ENCODE results near the gene INO80.

The INO80 gene

DNA sequence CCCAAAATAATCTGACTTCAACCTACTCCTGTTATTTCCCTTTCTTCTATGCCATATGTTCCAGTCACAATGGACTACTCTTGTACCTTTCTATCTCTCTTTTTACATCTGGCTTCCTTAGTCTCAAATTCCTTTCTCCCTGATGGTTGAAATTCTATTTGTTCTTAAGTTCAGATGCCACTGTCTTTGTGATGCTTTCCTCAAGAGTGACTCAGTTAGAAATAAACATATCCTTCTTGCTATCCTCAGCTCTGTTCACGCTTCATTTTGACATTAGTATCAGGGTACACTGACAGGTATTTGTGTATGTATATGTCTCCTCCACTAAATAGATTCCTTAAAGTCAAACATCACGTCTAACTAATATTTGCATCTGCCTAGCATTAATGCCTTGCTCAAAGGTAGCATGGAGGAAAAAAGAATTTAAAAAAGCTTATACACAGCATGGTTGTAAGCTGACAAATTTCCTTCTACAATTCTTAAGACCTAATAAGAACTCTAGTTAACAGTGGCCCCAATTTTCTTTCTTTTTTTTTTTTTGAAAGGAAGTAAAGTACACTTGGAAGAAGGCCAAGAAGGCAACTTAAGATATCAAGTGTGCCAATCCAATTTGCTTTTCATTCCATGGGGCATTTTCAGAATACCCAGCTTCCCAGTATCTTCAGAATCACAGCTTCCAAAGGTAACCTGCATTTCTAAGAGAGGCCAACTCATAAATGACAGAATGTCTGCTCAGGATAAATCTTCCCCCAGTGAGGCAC lies 104.8 kb downstream of the INO80 start:
- H3K27me3 ChIP-seq (ENCODE audit: control insufficient read depth in 2 of 2, insufficient read depth in 2 of 2, low read length in 2 of 2), result no peaks in the 10 kb centered on the region
- H3K27ac ChIP-seq (ENCODE audit: low read depth in 2 of 2, low read length in 2 of 2), result no peak overlapping the region

DNA sequence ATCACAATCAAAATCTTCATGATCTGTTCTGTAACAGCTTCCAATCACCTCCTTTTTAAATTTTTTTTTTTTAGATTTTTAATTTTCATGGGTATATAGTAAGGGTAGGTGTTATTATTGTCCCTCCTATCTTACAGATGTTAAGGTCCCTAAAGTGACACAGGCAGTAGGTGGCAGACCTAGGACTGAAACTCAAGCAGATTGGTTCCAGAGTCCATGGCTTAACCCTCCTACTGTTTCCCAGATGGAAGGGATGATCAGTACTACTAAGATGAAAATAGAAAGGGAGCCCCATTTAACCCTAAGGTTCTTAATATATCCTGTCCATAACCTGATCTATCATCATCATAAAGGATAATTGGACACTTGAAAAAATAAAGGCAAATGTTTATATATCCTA lies 105.7 kb downstream of the INO80 start:
- H3K4me3 ChIP-seq (ENCODE audit: low read length in 2 of 2), result no peak overlapping the region
- H3K27ac ChIP-seq (ENCODE audit: low read depth in 2 of 2, low read length in 2 of 2), result no peak overlapping the region
- H3K4me1 ChIP-seq (ENCODE audit: control insufficient read depth in 2 of 2, insufficient read depth in 2 of 2, low read length in 2 of 2), result no peaks in the 10 kb centered on the region
- no peaks in the 10 kb centered on the region for H3K9me3 ChIP-seq (ENCODE audit: control insufficient read depth in 2 of 2, low read length in 2 of 2)
- H3K9ac ChIP-seq (ENCODE audit: low read depth in 1 of 2, low read length in 2 of 2), result no peak overlapping the region
- H3K27me3 ChIP-seq (ENCODE audit: control insufficient read depth in 2 of 2, insufficient read depth in 2 of 2, low read length in 2 of 2), result no peaks in the 10 kb centered on the region
- peaks cover 8 to 14% of the 10 kb centered on the region in 2 donors for H3K36me3 ChIP-seq (ENCODE audit: control insufficient read depth in 2 of 2, insufficient read depth in 2 of 2, low read length in 2 of 2)

More for the DNA sequence above, 104.8 kb downstream of the INO80 start:
- Histone ChIP-seq H3K9me3 (ENCODE audit: control insufficient read depth in 2 of 2, low read length in 2 of 2) (no peaks in the 10 kb centered on the region), H3K36me3 (ENCODE audit: control insufficient read depth in 2 of 2, insufficient read depth in 2 of 2, low read length in 2 of 2) (peaks cover 8 to 19% of the 10 kb centered on the region in 2 donors), H3K4me3 (ENCODE audit: low read length in 2 of 2) (no peak overlapping the region), H3K4me1 (ENCODE audit: control insufficient read depth in 2 of 2, insufficient read depth in 2 of 2, low read length in 2 of 2) (no peaks in the 10 kb centered on the region), H3K9ac (ENCODE audit: low read depth in 1 of 2, low read length in 2 of 2) (no peak overlapping the region)

- H3K4me1 ChIP-seq (ENCODE audit: control insufficient read depth in 2 of 2, insufficient read depth in 2 of 2, low read length in 2 of 2), result peaks cover 0 to 5% of the 10 kb centered on the region in 2 donors
- H3K27ac ChIP-seq (ENCODE audit: low read depth in 2 of 2, low read length in 2 of 2), result no peak overlapping the region
Measured at GRCh38 chr15:41006479-41006878, 109.6 kb downstream of the INO80 start.

GRCh38 chr15:41004490-41004889 lies 111.6 kb downstream of the INO80 start:
- peaks cover 6 to 10% of the 10 kb centered on the region in 2 donors for H3K4me1 ChIP-seq (ENCODE audit: control insufficient read depth in 2 of 2, insufficient read depth in 2 of 2, low read length in 2 of 2)
- H3K9me3 ChIP-seq (ENCODE audit: control insufficient read depth in 2 of 2, low read length in 2 of 2), result no peaks in the 10 kb centered on the region
- peaks cover 6 to 24% of the 10 kb centered on the region in 2 donors for H3K36me3 ChIP-seq (ENCODE audit: control insufficient read depth in 2 of 2, insufficient read depth in 2 of 2, low read length in 2 of 2)

More at GRCh38 chr15:41006479-41006878, 109.6 kb downstream of the INO80 start:
- Histone ChIP-seq H3K9ac (ENCODE audit: low read depth in 1 of 2, low read length in 2 of 2) (no peak overlapping the region), H3K27me3 (ENCODE audit: control insufficient read depth in 2 of 2, insufficient read depth in 2 of 2, low read length in 2 of 2) (no peaks in the 10 kb centered on the region), H3K36me3 (ENCODE audit: control insufficient read depth in 2 of 2, insufficient read depth in 2 of 2, low read length in 2 of 2) (peaks cover 9 to 14% of the 10 kb centered on the region in 2 donors), H3K9me3 (ENCODE audit: control insufficient read depth in 2 of 2, low read length in 2 of 2) (no peaks in the 10 kb centered on the region), H3K4me3 (ENCODE audit: low read length in 2 of 2) (no peak overlapping the region)

GRCh38 chr15:41001524-41002214 lies 114.4 kb downstream of the INO80 start:
- Histone ChIP-seq H3K27ac (ENCODE audit: low read depth in 2 of 2, low read length in 2 of 2) (peak overlapping the region; percentile 61 to 62), H3K27me3 (ENCODE audit: control insufficient read depth in 2 of 2, insufficient read depth in 2 of 2, low read length in 2 of 2) (no peaks in the 10 kb centered on the region), H3K9ac (ENCODE audit: low read depth in 1 of 2, low read length in 2 of 2) (peak overlapping the region in 1 of 2 donors; percentile 3), H3K4me3 (ENCODE audit: low read length in 2 of 2) (no peak overlapping the region), H3K4me1 (ENCODE audit: control insufficient read depth in 2 of 2, insufficient read depth in 2 of 2, low read length in 2 of 2) (peaks cover 6 to 10% of the 10 kb centered on the region in 2 donors), H3K36me3 (ENCODE audit: control insufficient read depth in 2 of 2, insufficient read depth in 2 of 2, low read length in 2 of 2) (peaks cover 14 to 33% of the 10 kb centered on the region in 2 donors), H3K9me3 (ENCODE audit: control insufficient read depth in 2 of 2, low read length in 2 of 2) (no peaks in the 10 kb centered on the region)

More at GRCh38 chr15:41004490-41004889, 111.6 kb downstream of the INO80 start:
- H3K4me3 ChIP-seq (ENCODE audit: low read length in 2 of 2), result no peak overlapping the region
- no peak overlapping the region for H3K9ac ChIP-seq (ENCODE audit: low read depth in 1 of 2, low read length in 2 of 2)
- no peaks in the 10 kb centered on the region for H3K27me3 ChIP-seq (ENCODE audit: control insufficient read depth in 2 of 2, insufficient read depth in 2 of 2, low read length in 2 of 2)
- H3K27ac ChIP-seq (ENCODE audit: low read depth in 2 of 2, low read length in 2 of 2), result no peak overlapping the region

- Histone ChIP-seq H3K4me1 (ENCODE audit: control insufficient read depth in 2 of 2, insufficient read depth in 2 of 2, low read length in 2 of 2) (peaks cover 6 to 10% of the 10 kb centered on the region in 2 donors), H3K27me3 (ENCODE audit: control insufficient read depth in 2 of 2, insufficient read depth in 2 of 2, low read length in 2 of 2) (no peaks in the 10 kb centered on the region), H3K4me3 (ENCODE audit: low read length in 2 of 2) (no peak overlapping the region), H3K9me3 (ENCODE audit: control insufficient read depth in 2 of 2, low read length in 2 of 2) (no peaks in the 10 kb centered on the region), H3K9ac (ENCODE audit: low read depth in 1 of 2, low read length in 2 of 2) (no peak overlapping the region), H3K27ac (ENCODE audit: low read depth in 2 of 2, low read length in 2 of 2) (no peak overlapping the region), H3K36me3 (ENCODE audit: control insufficient read depth in 2 of 2, insufficient read depth in 2 of 2, low read length in 2 of 2) (peaks cover 21 to 43% of the 10 kb centered on the region in 2 donors)
Measured at GRCh38 chr15:40999190-40999589, 116.9 kb downstream of the INO80 start.

GRCh38 chr15:40995656-40996055 lies 120.4 kb downstream of the INO80 start:
- H3K9me3 ChIP-seq (ENCODE audit: control insufficient read depth in 2 of 2, low read length in 2 of 2), result no peaks in the 10 kb centered on the region
- H3K36me3 ChIP-seq (ENCODE audit: control insufficient read depth in 2 of 2, insufficient read depth in 2 of 2, low read length in 2 of 2), result peaks cover 32 to 47% of the 10 kb centered on the region in 2 donors
- H3K4me3 ChIP-seq (ENCODE audit: low read length in 2 of 2), result no peak overlapping the region
- H3K27me3 ChIP-seq (ENCODE audit: control insufficient read depth in 2 of 2, insufficient read depth in 2 of 2, low read length in 2 of 2), result no peaks in the 10 kb centered on the region
- H3K9ac ChIP-seq (ENCODE audit: low read depth in 1 of 2, low read length in 2 of 2), result no peak overlapping the region
- H3K4me1 ChIP-seq (ENCODE audit: control insufficient read depth in 2 of 2, insufficient read depth in 2 of 2, low read length in 2 of 2), result no peaks in the 10 kb centered on the region
- H3K27ac ChIP-seq (ENCODE audit: low read depth in 2 of 2, low read length in 2 of 2), result no peak overlapping the region

- Histone ChIP-seq H3K4me1 (ENCODE audit: control insufficient read depth in 2 of 2, insufficient read depth in 2 of 2, low read length in 2 of 2) (no peaks in the 10 kb centered on the region), H3K27me3 (ENCODE audit: control insufficient read depth in 2 of 2, insufficient read depth in 2 of 2, low read length in 2 of 2) (no peaks in the 10 kb centered on the region), H3K27ac (ENCODE audit: low read depth in 2 of 2, low read length in 2 of 2) (no peak overlapping the region), H3K36me3 (ENCODE audit: control insufficient read depth in 2 of 2, insufficient read depth in 2 of 2, low read length in 2 of 2) (peaks cover 43 to 45% of the 10 kb centered on the region in 2 donors), H3K9ac (ENCODE audit: low read depth in 1 of 2, low read length in 2 of 2) (no peak overlapping the region), H3K4me3 (ENCODE audit: low read length in 2 of 2) (no peak overlapping the region), H3K9me3 (ENCODE audit: control insufficient read depth in 2 of 2, low read length in 2 of 2) (no peaks in the 10 kb centered on the region)
Measured at GRCh38 chr15:40992825-40993224, 123.3 kb downstream of the INO80 start.

- Histone ChIP-seq H3K36me3 (ENCODE audit: control insufficient read depth in 2 of 2, insufficient read depth in 2 of 2, low read length in 2 of 2) (peaks cover 44 to 47% of the 10 kb centered on the region in 2 donors), H3K9me3 (ENCODE audit: control insufficient read depth in 2 of 2, low read length in 2 of 2) (no peaks in the 10 kb centered on the region), H3K27me3 (ENCODE audit: control insufficient read depth in 2 of 2, insufficient read depth in 2 of 2, low read length in 2 of 2) (no peaks in the 10 kb centered on the region), H3K4me3 (ENCODE audit: low read length in 2 of 2) (no peak overlapping the region), H3K27ac (ENCODE audit: low read depth in 2 of 2, low read length in 2 of 2) (no peak overlapping the region), H3K4me1 (ENCODE audit: control insufficient read depth in 2 of 2, insufficient read depth in 2 of 2, low read length in 2 of 2) (no peaks in the 10 kb centered on the region), H3K9ac (ENCODE audit: low read depth in 1 of 2, low read length in 2 of 2) (no peak overlapping the region)
Measured at GRCh38 chr15:40992241-40992741, 123.8 kb downstream of the INO80 start.

- Histone ChIP-seq H3K27ac (ENCODE audit: low read depth in 2 of 2, low read length in 2 of 2) (no peak overlapping the region), H3K9ac (ENCODE audit: low read depth in 1 of 2, low read length in 2 of 2) (no peak overlapping the region), H3K4me1 (ENCODE audit: control insufficient read depth in 2 of 2, insufficient read depth in 2 of 2, low read length in 2 of 2) (no peaks in the 10 kb centered on the region), H3K27me3 (ENCODE audit: control insufficient read depth in 2 of 2, insufficient read depth in 2 of 2, low read length in 2 of 2) (no peaks in the 10 kb centered on the region), H3K36me3 (ENCODE audit: control insufficient read depth in 2 of 2, insufficient read depth in 2 of 2, low read length in 2 of 2) (peaks cover 44 to 48% of the 10 kb centered on the region in 2 donors), H3K9me3 (ENCODE audit: control insufficient read depth in 2 of 2, low read length in 2 of 2) (no peaks in the 10 kb centered on the region), H3K4me3 (ENCODE audit: low read length in 2 of 2) (no peak overlapping the region)
Measured at GRCh38 chr15:40991355-40991754, 124.7 kb downstream of the INO80 start.
